Muscle of back (tissue), 11 donors: ENCODE results near the gene TUBB2B. TPM values are rescaled to one million over a fixed set of nuclear protein-coding genes. Genes with fewer than 3 reads are reported as not detected.
"Not testable (repeated sequence)": the region's sequence is repeated elsewhere in the genome, so short reads cannot be mapped to it uniquely, and the experiment has no call there.

Source experiments
- DNase-seq, 3 donors: peaks; one replicate each; pipeline versions ENCODE4 v3.0.0 to v3.0.0-alpha.2; 2013
- polyA plus RNA-seq, 10 donors: library from polyadenylated mRNA; unstranded; fragments of 120-200 nt; gene quantifications; one replicate each; pipeline ENCODE4 v1.2.1, GENCODE V29; 2013; ENCODE audit not compliant: insufficient read length in 10 of 10

TUBB2B gene
- polyA plus RNA-seq, 10 donors: 44.3 to 81.0 (median 60.3) TPM

GRCh38 chr6:3259491-3259958, 32.1 kb upstream of the TUBB2B start:
- DNase-seq: peak in 1 of 3 donors; percentile 78

GRCh38 chr6:3258720-3259490, 31.5 kb upstream of the TUBB2B start, which contains the start of gene PSMG4:
Gene PSMG4, plus strand, starts transcription at chr6:3258947. Its CDS starts 76 bp downstream, at chr6:3259023.
- DNase-seq: peak; percentile 89 to 96 (median 93)

GRCh38 chr6:3258201-3258600, 30.7 kb upstream of the TUBB2B start:
- no peak for DNase-seq

- DNase-seq: no peak
Measured at GRCh38 chr6:3253597-3253961, 26.1 kb upstream of the TUBB2B start.

- no peak for DNase-seq
Measured at GRCh38 chr6:3252861-3253596, 25.6 kb upstream of the TUBB2B start.

- no peak for DNase-seq
Measured at GRCh38 chr6:3252369-3252768, 24.9 kb upstream of the TUBB2B start.

GRCh38 chr6:3251462-3252314, 24.2 kb upstream of the TUBB2B start:
- DNase-seq: peak; percentile 72 to 91 (median 85)

GRCh38 chr6:3250231-3250675, 22.8 kb upstream of the TUBB2B start:
- peak; percentile 81 to 95 (median 90) for DNase-seq

- no peak for DNase-seq
Measured at GRCh38 chr6:3249821-3250220, 22.4 kb upstream of the TUBB2B start.

GRCh38 chr6:3247255-3248146, 20.0 kb upstream of the TUBB2B start:
- peak in 2 of 3 donors; percentile 83 to 87 for DNase-seq

- no peak for DNase-seq
Measured at GRCh38 chr6:3245216-3245615, 17.8 kb upstream of the TUBB2B start.

- not testable (repeated sequence) for DNase-seq
Measured at GRCh38 chr6:3244832-3245161, 17.3 kb upstream of the TUBB2B start.

GRCh38 chr6:3244003-3244831, 16.8 kb upstream of the TUBB2B start:
- no peak for DNase-seq

GRCh38 chr6:3242768-3243167, 15.3 kb upstream of the TUBB2B start:
- no peak for DNase-seq

- not testable (repeated sequence) for DNase-seq
Measured at GRCh38 chr6:3241745-3242144, 14.3 kb upstream of the TUBB2B start.

GRCh38 chr6:3240595-3240994, 13.1 kb upstream of the TUBB2B start:
- DNase-seq: no peak

- no peak for DNase-seq
Measured at GRCh38 chr6:3239110-3239830, 11.8 kb upstream of the TUBB2B start.

- DNase-seq: peak in 1 of 3 donors; percentile 52
Measured at GRCh38 chr6:3237761-3238662, 10.6 kb upstream of the TUBB2B start.
